MM.1S (cell line): ENCODE data around the gene ICAM1.

Experiments used
- DNase-seq: peaks from one replicate; pipeline ENCODE4 v3.0.0-alpha.2; 2015
- H2AFZ ChIP-seq: fragments of 300-600 bp; sonication (generic); 2 replicates; pipeline ENCODE4 v1.6.0; 2016; ENCODE audit warnings: antibody characterized with exemption, low read length
- H3F3A ChIP-seq: fragments of 300-600 bp; sonication (generic); 2 replicates; pipeline ENCODE4 v1.6.1; 2016; ENCODE audit warnings: mild to moderate bottlenecking, antibody characterized with exemption, low read length, moderate library complexity, mixed read lengths; ENCODE audit not compliant: insufficient read depth
- H3K27ac ChIP-seq: fragments of 300-600 bp; sonication (generic); 2 replicates; pipeline ENCODE4 v1.5.1; 2016; ENCODE audit warnings: mild to moderate bottlenecking, low read length
- H3K27me3 ChIP-seq: fragments of 300-600 bp; sonication (generic); replicated peaks from 2 replicates; pipeline ENCODE4 v1.6.0; 2016; ENCODE audit warnings: low read length; ENCODE audit not compliant: insufficient read depth
- H3K36me3 ChIP-seq: fragments of 300-600 bp; sonication (generic); replicated peaks from 2 replicates; pipeline ENCODE4 v1.6.1; 2016; ENCODE audit warnings: mild to moderate bottlenecking, low read length, mixed read lengths; ENCODE audit not compliant: insufficient read depth
- H3K4me1 ChIP-seq: fragments of 300-600 bp; sonication (generic); 2 replicates; pipeline ENCODE4 v1.6.1; 2016; ENCODE audit warnings: low read length, mixed read lengths
- H3K4me2 ChIP-seq: fragments of 300-600 bp; sonication (generic); 2 replicates; pipeline ENCODE4 v1.6.0; 2016; ENCODE audit warnings: low read depth, low read length
- H3K4me3 ChIP-seq: fragments of 300-600 bp; sonication (generic); 2 replicates; pipeline ENCODE4 v1.5.1; 2016; ENCODE audit warnings: low read length, mixed read lengths
- H3K79me2 ChIP-seq: fragments of 300-600 bp; sonication (generic); 2 replicates; pipeline ENCODE4 v1.6.1; 2016; ENCODE audit warnings: mixed run types, low read length, mixed read lengths
- H3K9ac ChIP-seq: fragments of 300-600 bp; sonication (generic); 2 replicates; pipeline ENCODE4 v1.6.1; 2016; ENCODE audit warnings: low read length, mixed read lengths
- H3K9me2 ChIP-seq: fragments of 300-600 bp; sonication (generic); replicated peaks from 2 replicates; pipeline ENCODE4 v1.6.1; 2016; ENCODE audit warnings: mild to moderate bottlenecking, low read length, mixed read lengths; ENCODE audit not compliant: insufficient read depth
- H3K9me3 ChIP-seq: fragments of 300-600 bp; sonication (generic); replicated peaks from 2 replicates; pipeline ENCODE4 v1.6.1; 2016; ENCODE audit warnings: mild to moderate bottlenecking, low read length, mixed read lengths; ENCODE audit not compliant: insufficient read depth
- H4K20me1 ChIP-seq: fragments of 300-600 bp; sonication (generic); 2 replicates; pipeline ENCODE4 v1.6.1; 2016; ENCODE audit warnings: mild to moderate bottlenecking, low read length, moderate library complexity, mixed read lengths; ENCODE audit not compliant: insufficient read depth
- EZH2 ChIP-seq: fragments of 300-600 bp; sonication (generic); optimal IDR thresholded peaks from 2 replicates; pipeline ENCODE3; 2017; ENCODE audit warnings: low read depth, mild to moderate bottlenecking, antibody characterized with exemption, low read length, mixed read lengths
- EZH2phosphoT487 ChIP-seq: fragments of 300-600 bp; sonication (generic); IDR thresholded peaks from 2 replicates; pipeline ENCODE4 v1.6.1; 2018; ENCODE audit warnings: antibody characterized with exemption, low read length
- TF ChIP-seq, protein P1 (sequence below): fragments of 300-600 bp; sonication (generic); IDR thresholded peaks from 2 replicates; pipeline ENCODE4 v1.5.1; 2016; ENCODE audit warnings: antibody characterized with exemption, low read length, mixed read lengths

Gene ICAM1

GRCh38 chr19:10305139-10305806 is 34.4 kb downstream of the ICAM1 start:
- H3K4me2 ChIP-seq, result no peak overlapping the region
- no peaks in the 10 kb centered on the region for H3K9me3 ChIP-seq
- H3K9me2 ChIP-seq, result no peaks in the 10 kb centered on the region
- no peak overlapping the region for H3K27ac ChIP-seq
- no peaks in the 10 kb centered on the region for H3K36me3 ChIP-seq
- H3K9ac ChIP-seq, result no peak overlapping the region
- H3K79me2 ChIP-seq, result no peaks in the 10 kb centered on the region
- H3K4me3 ChIP-seq, result no peak overlapping the region
- H2AFZ ChIP-seq, result no peak overlapping the region
- H3K4me1 ChIP-seq, result no peaks in the 10 kb centered on the region
- H3F3A ChIP-seq, result no peaks in the 10 kb centered on the region
- no peak for TF ChIP-seq EZH2phosphoT487
- TF ChIP-seq, protein P1, sequence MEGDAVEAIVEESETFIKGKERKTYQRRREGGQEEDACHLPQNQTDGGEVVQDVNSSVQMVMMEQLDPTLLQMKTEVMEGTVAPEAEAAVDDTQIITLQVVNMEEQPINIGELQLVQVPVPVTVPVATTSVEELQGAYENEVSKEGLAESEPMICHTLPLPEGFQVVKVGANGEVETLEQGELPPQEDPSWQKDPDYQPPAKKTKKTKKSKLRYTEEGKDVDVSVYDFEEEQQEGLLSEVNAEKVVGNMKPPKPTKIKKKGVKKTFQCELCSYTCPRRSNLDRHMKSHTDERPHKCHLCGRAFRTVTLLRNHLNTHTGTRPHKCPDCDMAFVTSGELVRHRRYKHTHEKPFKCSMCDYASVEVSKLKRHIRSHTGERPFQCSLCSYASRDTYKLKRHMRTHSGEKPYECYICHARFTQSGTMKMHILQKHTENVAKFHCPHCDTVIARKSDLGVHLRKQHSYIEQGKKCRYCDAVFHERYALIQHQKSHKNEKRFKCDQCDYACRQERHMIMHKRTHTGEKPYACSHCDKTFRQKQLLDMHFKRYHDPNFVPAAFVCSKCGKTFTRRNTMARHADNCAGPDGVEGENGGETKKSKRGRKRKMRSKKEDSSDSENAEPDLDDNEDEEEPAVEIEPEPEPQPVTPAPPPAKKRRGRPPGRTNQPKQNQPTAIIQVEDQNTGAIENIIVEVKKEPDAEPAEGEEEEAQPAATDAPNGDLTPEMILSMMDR, result no peak
- TF ChIP-seq EZH2, result no peak
- no peak for DNase-seq
- no peaks in the 10 kb centered on the region for H3K27me3 ChIP-seq
- H4K20me1 ChIP-seq, result no peaks in the 10 kb centered on the region

DNA sequence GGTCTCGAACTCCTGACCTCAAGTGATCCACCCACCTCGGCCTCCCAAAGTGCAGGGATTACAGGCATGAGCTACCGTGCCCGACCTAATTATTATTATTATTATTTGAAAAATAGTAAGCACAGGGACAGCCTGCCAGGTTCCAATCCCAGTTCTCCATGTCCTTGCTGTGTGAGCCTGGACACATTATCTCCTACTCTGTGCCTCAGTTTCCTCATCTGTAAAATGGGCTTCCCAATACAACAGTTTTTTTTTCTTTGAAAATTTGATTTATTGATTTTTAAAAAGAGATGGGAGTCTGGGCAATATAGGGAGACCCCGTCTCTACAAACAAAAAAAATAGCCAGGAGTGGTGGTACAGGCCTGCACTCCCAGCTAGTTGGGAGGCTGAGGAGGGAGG is 35.4 kb downstream of the ICAM1 start:
- Histone ChIP-seq H3K4me2 (no peak overlapping the region), H3K4me3 (no peak overlapping the region), H3K27me3 (no peaks in the 10 kb centered on the region), H3K4me1 (no peaks in the 10 kb centered on the region), H2AFZ (no peak overlapping the region), H3K9me3 (no peaks in the 10 kb centered on the region), H3K36me3 (no peaks in the 10 kb centered on the region), H3K9me2 (no peaks in the 10 kb centered on the region), H3K27ac (no peak overlapping the region), H3K79me2 (no peaks in the 10 kb centered on the region), H3K9ac (no peak overlapping the region), H3F3A (no peaks in the 10 kb centered on the region), H4K20me1 (no peaks in the 10 kb centered on the region)
- DNase-seq, result no peak
- TF ChIP-seq EZH2phosphoT487 (no peak), EZH2 (no peak)
- TF ChIP-seq, protein P1, result no peak

DNA sequence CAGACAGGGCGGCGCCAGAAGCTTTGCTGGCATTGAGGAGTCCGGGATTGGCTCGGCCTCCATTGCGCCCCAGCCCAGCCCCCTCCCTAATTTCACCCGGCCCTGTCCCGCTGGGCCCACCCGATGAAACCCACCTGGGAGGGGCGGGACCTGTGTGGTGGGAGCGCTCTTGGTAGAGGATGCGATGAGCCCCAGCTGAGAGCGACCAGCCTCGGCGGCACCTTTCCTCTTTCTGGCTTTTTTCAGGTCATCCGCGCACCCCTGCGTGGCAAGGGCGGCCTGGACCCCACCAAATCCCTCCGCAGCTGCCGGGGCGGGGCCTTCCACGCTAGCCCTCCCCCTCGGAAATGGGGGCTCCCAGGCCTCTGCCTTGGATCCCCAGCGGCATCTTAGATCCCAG is 38.5 kb downstream of the ICAM1 start, which contains the start of gene ZGLP1:
TSS of gene ZGLP1 (minus strand) at position 393 of the 400 bp plus-strand sequence.
- H3K4me3 ChIP-seq, result no peak within 1 kb of the TSS
- no peaks in the 10 kb centered on the region for H3K79me2 ChIP-seq
- H3K4me1 ChIP-seq, result no peaks in the 10 kb centered on the region
- TF ChIP-seq, protein P1, result no peak
- no peak for TF ChIP-seq EZH2
- H3K27me3 ChIP-seq, result no peaks in the 10 kb centered on the region
- no peaks in the 10 kb centered on the region for H4K20me1 ChIP-seq
- H3K9ac ChIP-seq, result no peak within 1 kb of the TSS
- no peak within 1 kb of the TSS for H2AFZ ChIP-seq
- no peaks in the 10 kb centered on the region for H3F3A ChIP-seq
- H3K4me2 ChIP-seq, result no peak within 1 kb of the TSS
- no peaks in the 10 kb centered on the region for H3K9me3 ChIP-seq
- H3K36me3 ChIP-seq, result no peaks in the 10 kb centered on the region
- no peak for DNase-seq
- H3K27ac ChIP-seq, result no peak within 1 kb of the TSS
- no peaks in the 10 kb centered on the region for H3K9me2 ChIP-seq
